Right ventricle myocardium superior (tissue), 1 donor: ENCODE measurements around the gene AP1M1. TPM values are rescaled to one million over a fixed set of nuclear protein-coding genes. Genes with fewer than 3 reads are reported as not detected.
A peak's percentile ranks its signal among the peaks of the same experiment; 100 is the strongest.

Source experiments
- ATAC-seq: fragments of 200-7000 bp; cut with Tn5 transposase; one replicate; pipeline ENCODE4 v1.9.1; 2020; ENCODE audit warnings: mild to moderate bottlenecking; ENCODE audit not compliant: poor library complexity
- DNase-seq: peaks from one replicate; pipeline ENCODE4 v3.0.0-alpha.2; 2020
- intact Hi-C: fragments of 100-400 bp; cut with DNase I; formaldehyde crosslinking; loops from one replicate; pipeline ENCODE4 v1.11.2; 2022
- total RNA-seq: library from RNA; stranded (reverse); fragmentation: NEBNext Ultra II Directional; extraction: Animal tissue kit (Norgen Biotek cat#: 25700); gene quantifications from one replicate; pipeline ENCODE4 v1.2.1, GENCODE V29; 2021
- donor health status: DM: no; HTN: yes; CAD: no; lungs with severe emphysema.

The AP1M1 gene
- total RNA-seq, 1 donor from 2014 or later: 35.6 TPM

- intact Hi-C loops: loop anchor here (5.0 kb wide), 2 partner anchors 138 to 553 kb away; no protein-coding TSS in a partner anchor
- no peak for DNase-seq
These were observed 17.1 kb upstream of the AP1M1 start for GRCh38 chr19:16180611-16181010.

GRCh38 chr19:16184665-16185122 lies 13.0 kb upstream of the AP1M1 start:
- DNase-seq: no peak
- no peak for ATAC-seq
- intact Hi-C loops: loop anchor here (5.0 kb wide), 2 partner anchors 142 to 557 kb away; no protein-coding TSS in a partner anchor

More at GRCh38 chr19:16180611-16181010, 17.1 kb upstream of the AP1M1 start:
- no peak for ATAC-seq

- intact Hi-C loops: no loop called here
- ATAC-seq (peak; percentile 99), DNase-seq (peak; percentile 99)
These were observed 12.5 kb upstream of the AP1M1 start, which contains the start of gene FAM32A for GRCh38 chr19:16185123-16185767. FAM32A (plus strand) TSS chr19:16185410; CDS start chr19:16185443, 33 bp downstream.

- peak; percentile 32 for ATAC-seq
- peak; percentile 71 for DNase-seq
- intact Hi-C loops: no loop called here
These were observed 12.0 kb upstream of the AP1M1 start for GRCh38 chr19:16185768-16186123.

- intact Hi-C loops: no loop called here
- DNase-seq (peak; percentile 32), ATAC-seq (no peak)
These were observed 9.2 kb upstream of the AP1M1 start for GRCh38 chr19:16188521-16188920.

GRCh38 chr19:16190198-16190597 lies 7.5 kb upstream of the AP1M1 start:
- intact Hi-C loops: no loop called here
- ATAC-seq (peak; percentile 20), DNase-seq (peak; percentile 41)

GRCh38 chr19:16190736-16191135 lies 7.0 kb upstream of the AP1M1 start:
- ATAC-seq (no peak), DNase-seq (peak; percentile 21)
- intact Hi-C loops: no loop called here

GRCh38 chr19:16191216-16191908 lies 6.3 kb upstream of the AP1M1 start:
- ATAC-seq: no peak
- DNase-seq: peak; percentile 30
- intact Hi-C loops: no loop called here

GRCh38 chr19:16193466-16193865 lies 4.2 kb upstream of the AP1M1 start:
- intact Hi-C loops: no loop called here
- ATAC-seq (no peak), DNase-seq (peak; percentile 31)

GRCh38 chr19:16197188-16197621 lies 506 bp upstream of the AP1M1 start:
- intact Hi-C loops: no loop called here
- ATAC-seq (no peak), DNase-seq (no peak)

- intact Hi-C loops: no loop called here
- DNase-seq: no peak
These were observed 600 bp downstream of the AP1M1 start for GRCh38 chr19:16198370-16198651.

GRCh38 chr19:16199275-16199932 lies 1.7 kb downstream of the AP1M1 start:
- peak; percentile 26 for DNase-seq
- intact Hi-C loops: no loop called here
- ATAC-seq: no peak

More at GRCh38 chr19:16198370-16198651, 600 bp downstream of the AP1M1 start:
- ATAC-seq: peak; percentile 1

- peak; percentile 3 for ATAC-seq
- intact Hi-C loops: no loop called here
- peak; percentile 27 for DNase-seq
These were observed 2.6 kb downstream of the AP1M1 start for GRCh38 chr19:16200038-16201010.

- no peak for ATAC-seq
- intact Hi-C loops: no loop called here
- no peak for DNase-seq
These were observed 3.3 kb downstream of the AP1M1 start for GRCh38 chr19:16201011-16201391.

- ATAC-seq: no peak
- DNase-seq: peak; percentile 6
These were observed 4.9 kb downstream of the AP1M1 start for GRCh38 chr19:16202320-16203255.

GRCh38 chr19:16203256-16204004 lies 5.7 kb downstream of the AP1M1 start:
- intact Hi-C loops: no loop called here
- no peak for ATAC-seq

More at GRCh38 chr19:16202320-16203255, 4.9 kb downstream of the AP1M1 start:
- intact Hi-C loops: no loop called here

GRCh38 chr19:16204005-16204294 lies 6.2 kb downstream of the AP1M1 start:
- peak; percentile 15 for DNase-seq
- intact Hi-C loops: no loop called here
- ATAC-seq: no peak

More at GRCh38 chr19:16203256-16204004, 5.7 kb downstream of the AP1M1 start:
- peak; percentile 24 for DNase-seq
